ENCODE results near the gene HEXIM2. TPM values are rescaled to one million over a fixed set of nuclear protein-coding genes. Genes with fewer than 3 reads are reported as not detected.

HEXIM2 gene
- total and polyA plus RNA-seq, 2 of the 13 experiments (the other 11 are each of a cell fraction or from before 2014, with no cell fraction given): 27.1 to 32.4 TPM

DNA sequence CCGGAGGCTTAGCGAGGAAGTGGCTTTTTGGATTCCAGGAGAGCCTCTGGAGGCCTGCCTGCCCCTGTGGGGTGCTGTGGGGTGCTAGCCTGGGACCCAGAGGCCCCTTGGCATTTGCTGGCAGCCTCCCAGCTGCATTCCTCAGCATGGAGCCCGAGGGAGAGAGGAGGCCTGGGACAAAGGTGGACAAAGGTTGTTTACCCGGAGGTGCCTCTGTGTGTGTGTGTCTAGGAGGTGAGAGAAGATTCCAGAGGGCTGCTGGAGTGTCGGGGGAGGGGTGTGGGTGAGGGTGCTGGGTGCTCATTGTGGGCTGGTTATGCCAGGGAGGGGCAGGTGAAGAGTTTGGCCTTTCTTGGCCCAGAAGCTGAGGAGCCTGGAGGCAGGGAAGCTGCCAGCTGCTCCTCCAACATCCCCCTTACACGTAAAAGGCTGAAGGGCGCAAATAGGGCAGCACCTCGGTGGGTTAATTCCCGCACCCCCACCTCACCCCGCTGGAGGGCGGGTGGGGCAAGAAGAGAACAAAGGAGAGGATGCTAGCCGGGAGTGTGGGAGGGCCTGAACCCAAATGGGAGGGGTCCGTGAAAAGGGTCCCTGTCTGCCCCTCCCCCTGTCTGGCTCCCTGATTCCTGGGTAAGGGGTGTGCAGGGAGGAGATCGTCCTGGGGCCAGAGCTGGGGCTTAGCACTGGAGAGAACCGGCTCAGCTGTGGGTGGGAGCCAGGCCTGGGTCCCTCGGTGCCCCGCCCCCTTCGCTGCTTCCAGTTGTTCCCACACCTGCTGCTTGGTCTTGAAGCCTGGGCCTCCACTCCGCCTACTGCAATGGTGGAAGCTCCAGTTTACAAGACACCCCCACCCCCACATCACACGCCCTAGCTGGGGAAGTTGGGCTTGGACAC lies 9.9 kb downstream of the HEXIM2 start (continued):
- TF ChIP-seq ATRX (CRISPR knock-in tag; IDR thresholded peaks at IDR 0.05; ENCODE audit: borderline replicate concordance) (no peak), KDM5A (IDR thresholded peaks at IDR 0.05; ENCODE audit: borderline replicate concordance, low read length) (peak; percentile 47; the same call in 1 of the 2 replicates), CC2D1A (CRISPR knock-in tag; IDR thresholded peaks at IDR 0.05) (0 out of 2 replicates have a peak, but pooled peaks have one; percentile 21), RFX1 (IDR thresholded peaks at IDR 0.05) (no peak), TBP (CRISPR knock-in tag; IDR thresholded peaks at IDR 0.05) (no peak), AKNA (CRISPR knock-in tag; IDR thresholded peaks at IDR 0.05; ENCODE audit: borderline replicate concordance) (no peak), ZFP1 (CRISPR knock-in tag; IDR thresholded peaks at IDR 0.05) (peak; percentile 53; the same call in 1 of the 2 replicates), EED (CRISPR knock-in tag; IDR thresholded peaks at IDR 0.05) (no peak), SRY (CRISPR knock-in tag; IDR thresholded peaks at IDR 0.05) (0 out of 2 replicates have a peak, but pooled peaks have one; percentile 24), SP2 (CRISPR knock-in tag; IDR thresholded peaks at IDR 0.05) (0 out of 2 replicates have a peak, but pooled peaks have one; percentile 49), JUND (CRISPR knock-in tag; IDR thresholded peaks at IDR 0.05) (no peak; the same call in 1 of the 2 replicates), HNF4A (CRISPR knock-in tag; IDR thresholded peaks at IDR 0.05) (peak; percentile 79), CEBPB (IDR thresholded peaks at IDR 0.05; ENCODE audit: borderline replicate concordance, low read depth, low read length) (no peak), ZNF329 (CRISPR knock-in tag; IDR thresholded peaks at IDR 0.05; ENCODE audit: low read depth) (0 out of 2 replicates have a peak, but pooled peaks have one; percentile 45), THYN1 (CRISPR knock-in tag; IDR thresholded peaks at IDR 0.05; ENCODE audit: borderline replicate concordance, low read depth) (no peak), THAP9 (CRISPR knock-in tag; IDR thresholded peaks at IDR 0.05; ENCODE audit: borderline replicate concordance) (peak; percentile 38; the same call in 1 of the 2 replicates), MIXL1 (CRISPR knock-in tag; IDR thresholded peaks at IDR 0.05) (peak; percentile 74; the same call in 1 of the 2 replicates), NR2F6 (IDR thresholded peaks at IDR 0.05) (no peak; the same call in 1 of the 2 replicates), NR2F6 (CRISPR knock-in tag; IDR thresholded peaks at IDR 0.05) (peak; percentile 64), FLYWCH1 (CRISPR knock-in tag; IDR thresholded peaks at IDR 0.05) (no peak), MEIS2 (CRISPR knock-in tag; IDR thresholded peaks at IDR 0.05) (no peak)
- TF ChIP-seq, protein P1, sequence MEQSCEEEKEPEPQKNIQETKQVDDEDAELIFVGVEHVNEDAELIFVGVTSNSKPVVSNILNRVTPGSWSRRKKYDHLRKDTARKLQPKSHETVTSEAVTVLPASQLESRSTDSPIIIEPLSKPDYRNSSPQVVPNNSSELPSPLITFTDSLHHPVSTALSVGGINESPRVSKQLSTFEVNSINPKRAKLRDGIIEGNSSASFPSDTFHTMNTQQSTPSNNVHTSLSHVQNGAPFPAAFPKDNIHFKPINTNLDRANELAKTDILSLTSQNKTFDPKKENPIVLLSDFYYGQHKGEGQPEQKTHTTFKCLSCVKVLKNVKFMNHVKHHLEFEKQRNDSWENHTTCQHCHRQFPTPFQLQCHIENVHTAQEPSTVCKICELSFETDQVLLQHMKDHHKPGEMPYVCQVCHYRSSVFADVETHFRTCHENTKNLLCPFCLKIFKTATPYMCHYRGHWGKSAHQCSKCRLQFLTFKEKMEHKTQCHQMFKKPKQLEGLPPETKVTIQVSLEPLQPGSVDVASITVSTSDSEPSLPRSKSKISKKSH (CRISPR knock-in tag; IDR thresholded peaks at IDR 0.05; ENCODE audit: borderline replicate concordance): peak; percentile 50; the same call in 1 of the 2 replicates
